ENCODE results near the gene CENPT. TPM values are rescaled to one million over a fixed set of nuclear protein-coding genes. Genes with fewer than 3 reads are reported as not detected.

Gene CENPT
- total and polyA plus RNA-seq, 2 donors (not counting 1 experiment from before 2014, with no cell fraction given), result 75.0 to 169 TPM

- ATAC-seq (ENCODE audit: low read depth), result no peak
- Histone ChIP-seq H3K9me3 (ENCODE audit: control extremely low read depth in 1 of 3, control insufficient read depth in 2 of 3, insufficient read depth in 1 of 3, low read length in 2 of 3) (no peaks in the 10 kb centered on the region), H2AFZ (ENCODE audit: insufficient read depth, low read depth, low read length, poor library complexity, severe bottlenecking) (no peak overlapping the region), H3K36me3 (replicated peaks in 1 of 2; ENCODE audit: control extremely low read depth in 1 of 2, control insufficient read depth in 1 of 2, extremely low read depth in 1 of 2, insufficient read depth in 2 of 2, low read length in 1 of 2) (peaks cover 0 to 36% of the 10 kb centered on the region in 2 experiments), H3K9ac (ENCODE audit: low read length) (no peak overlapping the region), H4K20me1 (ENCODE audit: control insufficient read depth, insufficient read depth, low read length, poor library complexity, severe bottlenecking) (peaks cover 12% of the 10 kb centered on the region), H3K27me3 (replicated peaks in 1 of 4; ENCODE audit: control extremely low read depth in 1 of 4, control insufficient read depth in 3 of 4, insufficient read depth in 4 of 4, low read length in 3 of 4) (no peaks in the 10 kb centered on the region), H3K4me2 (replicated peaks; ENCODE audit: low read depth, low read length, poor library complexity, severe bottlenecking) (no peak overlapping the region), H3K79me2 (ENCODE audit: control insufficient read depth, insufficient read depth, low read length) (peaks cover 24% of the 10 kb centered on the region), H3K4me1 (ENCODE audit: control insufficient read depth in 2 of 2, insufficient read depth in 2 of 2, low read length in 2 of 2) (peaks cover 18 to 24% of the 10 kb centered on the region in 2 donors), H3K27ac (ENCODE audit: low read length in 2 of 2) (no peak overlapping the region), H3K4me3 (ENCODE audit: control extremely low read depth in 1 of 5, extremely low read depth in 1 of 5, insufficient read depth in 1 of 5, low read depth in 2 of 5, low read length in 4 of 5) (no peak overlapping the region)
- ChIA-PET POLR2A (no interaction called here), CTCF (interaction anchor here (1.0 to 1.9 kb wide), 2 partner anchors 10 to 13 kb away, joined by 3 to 7 read pairs; no protein-coding TSS in a partner anchor)
- no peaks in the 10 kb centered on the region for H3K27me3 Mint-ChIP-seq
- TF ChIP-seq EZH2 (IDR thresholded peaks at IDR 0.05; ENCODE audit: borderline replicate concordance, insufficient read depth, low read depth, low read length, poor library complexity, severe bottlenecking), result no peak
- TF ChIP-seq, protein P1, sequence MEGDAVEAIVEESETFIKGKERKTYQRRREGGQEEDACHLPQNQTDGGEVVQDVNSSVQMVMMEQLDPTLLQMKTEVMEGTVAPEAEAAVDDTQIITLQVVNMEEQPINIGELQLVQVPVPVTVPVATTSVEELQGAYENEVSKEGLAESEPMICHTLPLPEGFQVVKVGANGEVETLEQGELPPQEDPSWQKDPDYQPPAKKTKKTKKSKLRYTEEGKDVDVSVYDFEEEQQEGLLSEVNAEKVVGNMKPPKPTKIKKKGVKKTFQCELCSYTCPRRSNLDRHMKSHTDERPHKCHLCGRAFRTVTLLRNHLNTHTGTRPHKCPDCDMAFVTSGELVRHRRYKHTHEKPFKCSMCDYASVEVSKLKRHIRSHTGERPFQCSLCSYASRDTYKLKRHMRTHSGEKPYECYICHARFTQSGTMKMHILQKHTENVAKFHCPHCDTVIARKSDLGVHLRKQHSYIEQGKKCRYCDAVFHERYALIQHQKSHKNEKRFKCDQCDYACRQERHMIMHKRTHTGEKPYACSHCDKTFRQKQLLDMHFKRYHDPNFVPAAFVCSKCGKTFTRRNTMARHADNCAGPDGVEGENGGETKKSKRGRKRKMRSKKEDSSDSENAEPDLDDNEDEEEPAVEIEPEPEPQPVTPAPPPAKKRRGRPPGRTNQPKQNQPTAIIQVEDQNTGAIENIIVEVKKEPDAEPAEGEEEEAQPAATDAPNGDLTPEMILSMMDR (IDR thresholded peaks at IDR 0.05), result no peak
- H3K4me3 Mint-ChIP-seq, result no peak overlapping the region
- H3K4me1 Mint-ChIP-seq, result peaks cover 26% of the 10 kb centered on the region
- H3K9me3 Mint-ChIP-seq (ENCODE audit: insufficient read depth), result no peaks in the 10 kb centered on the region
- intact Hi-C loops (cut with micrococcal nuclease), result loop anchor here (5.0 kb wide), 1 partner anchor 37 kb away; no protein-coding TSS in a partner anchor
- no peak overlapping the region for H3K27ac Mint-ChIP-seq
- 97% methylated on average over 6 of the region's 7 CpGs for WGBS (ENCODE audit: insufficient coverage)
- no peak for DNase-seq
These were observed 22.2 kb upstream of the CENPT start for GRCh38 chr16:67869653-67870052.

GRCh38 chr16:67868290-67868689, 20.8 kb upstream of the CENPT start:
- Histone ChIP-seq H3K27ac (ENCODE audit: low read length in 2 of 2) (no peak overlapping the region), H3K4me1 (ENCODE audit: control insufficient read depth in 2 of 2, insufficient read depth in 2 of 2, low read length in 2 of 2) (peaks cover 7 to 10% of the 10 kb centered on the region in 2 donors), H3K4me3 (ENCODE audit: control extremely low read depth in 1 of 5, extremely low read depth in 1 of 5, insufficient read depth in 1 of 5, low read depth in 2 of 5, low read length in 4 of 5) (no peak overlapping the region), H3K4me2 (replicated peaks; ENCODE audit: low read depth, low read length, poor library complexity, severe bottlenecking) (no peak overlapping the region), H3K36me3 (replicated peaks in 1 of 2; ENCODE audit: control extremely low read depth in 1 of 2, control insufficient read depth in 1 of 2, extremely low read depth in 1 of 2, insufficient read depth in 2 of 2, low read length in 1 of 2) (peaks cover 0 to 38% of the 10 kb centered on the region in 2 experiments), H3K27me3 (replicated peaks in 1 of 4; ENCODE audit: control extremely low read depth in 1 of 4, control insufficient read depth in 3 of 4, insufficient read depth in 4 of 4, low read length in 3 of 4) (no peaks in the 10 kb centered on the region), H3K9ac (ENCODE audit: low read length) (no peak overlapping the region), H3K9me3 (ENCODE audit: control extremely low read depth in 1 of 3, control insufficient read depth in 2 of 3, insufficient read depth in 1 of 3, low read length in 2 of 3) (no peaks in the 10 kb centered on the region), H2AFZ (ENCODE audit: insufficient read depth, low read depth, low read length, poor library complexity, severe bottlenecking) (no peak overlapping the region), H4K20me1 (ENCODE audit: control insufficient read depth, insufficient read depth, low read length, poor library complexity, severe bottlenecking) (no peaks in the 10 kb centered on the region), H3K79me2 (ENCODE audit: control insufficient read depth, insufficient read depth, low read length) (peaks cover 15% of the 10 kb centered on the region)
- H3K27me3 Mint-ChIP-seq, result no peaks in the 10 kb centered on the region
- H3K27ac Mint-ChIP-seq, result no peak overlapping the region
- intact Hi-C loops (cut with micrococcal nuclease), result no loop called here
- ChIA-PET POLR2A (no interaction called here), CTCF (interaction anchor here (1.9 kb wide), 1 partner anchor 14 kb away, joined by 7 read pairs; no protein-coding TSS in a partner anchor)
- H3K9me3 Mint-ChIP-seq (ENCODE audit: insufficient read depth), result no peaks in the 10 kb centered on the region
- no peak overlapping the region for H3K4me3 Mint-ChIP-seq
- peaks cover 12% of the 10 kb centered on the region for H3K4me1 Mint-ChIP-seq
- DNase-seq (no peak), ATAC-seq (ENCODE audit: low read depth) (no peak)
- 100% methylated on average over 3 of the region's 6 CpGs for WGBS (ENCODE audit: insufficient coverage)
- TF ChIP-seq EZH2 (IDR thresholded peaks at IDR 0.05; ENCODE audit: borderline replicate concordance, insufficient read depth, low read depth, low read length, poor library complexity, severe bottlenecking), result no peak
- TF ChIP-seq, protein P1 (IDR thresholded peaks at IDR 0.05), result no peak
